ENCODE results near the gene MEF2B.
"Not testable (repeated sequence)": the region's sequence is repeated elsewhere in the genome, so short reads cannot be mapped to it uniquely, and the experiment has no call there.

MEF2B gene

DNA sequence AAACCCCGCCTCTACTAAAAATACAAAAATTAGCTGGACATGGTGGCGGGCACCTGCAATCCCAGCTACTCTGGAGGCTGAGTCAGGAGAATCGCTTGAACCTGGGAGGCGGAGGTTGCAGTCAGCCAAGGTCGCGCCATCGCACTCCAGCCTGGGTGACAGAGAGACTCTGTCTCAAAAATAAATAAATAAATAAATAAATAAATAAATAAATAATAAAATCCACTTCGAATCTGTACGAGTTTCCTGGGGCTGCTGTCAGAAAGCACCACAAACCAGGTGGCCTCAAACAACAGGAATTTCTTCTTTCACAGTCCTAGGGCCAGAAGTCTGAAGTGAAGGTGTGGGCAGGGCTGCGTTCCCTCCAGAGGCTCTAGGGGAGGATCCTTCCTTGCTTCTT, 67.5 kb downstream of the MEF2B start:
- not testable (repeated sequence) for H3K9ac ChIP-seq (ENCODE audit: low read length); H3K27me3 ChIP-seq (ENCODE audit: control insufficient read depth in 1 of 2, insufficient read depth in 2 of 2, low read length in 2 of 2); H3K4me3 ChIP-seq (ENCODE audit: low read depth in 1 of 2, low read length in 2 of 2); H3K9me3 ChIP-seq (ENCODE audit: low read length); H3K27ac ChIP-seq (ENCODE audit: low read depth, low read length); H3K4me1 ChIP-seq (ENCODE audit: insufficient read depth, low read length)
- H3K36me3 ChIP-seq (ENCODE audit: insufficient read depth, low read length) = peaks cover 14% of the 10 kb centered on the region

DNA sequence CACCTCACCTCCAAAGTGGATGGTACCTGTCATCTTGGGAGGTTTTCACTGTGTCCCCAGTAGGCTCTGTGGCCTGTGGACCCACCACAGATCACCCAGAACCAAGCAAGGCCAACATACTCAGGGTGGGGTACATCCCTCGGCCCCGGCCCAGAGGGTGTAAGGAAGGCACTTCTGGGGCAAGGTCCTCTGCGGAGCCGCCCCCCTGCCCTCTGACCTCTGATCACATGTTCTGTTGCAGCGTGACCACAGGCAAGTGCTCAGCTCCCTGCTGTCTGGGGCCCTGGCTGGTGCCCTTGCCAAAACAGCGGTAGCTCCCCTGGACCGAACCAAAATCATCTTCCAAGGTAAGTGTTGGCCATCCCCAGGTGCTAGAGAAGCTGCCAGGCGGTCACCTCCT, 68.5 kb downstream of the MEF2B start:
- Histone ChIP-seq H3K9ac (ENCODE audit: low read length) (no peak overlapping the region), H3K4me1 (ENCODE audit: insufficient read depth, low read length) (no peaks in the 10 kb centered on the region), H3K27ac (ENCODE audit: low read depth, low read length) (no peak overlapping the region), H3K27me3 (ENCODE audit: control insufficient read depth in 1 of 2, insufficient read depth in 2 of 2, low read length in 2 of 2) (no peaks in the 10 kb centered on the region), H3K4me3 (ENCODE audit: low read depth in 1 of 2, low read length in 2 of 2) (no peak overlapping the region), H3K36me3 (ENCODE audit: insufficient read depth, low read length) (peaks cover 14% of the 10 kb centered on the region), H3K9me3 (ENCODE audit: low read length) (no peaks in the 10 kb centered on the region)

DNA sequence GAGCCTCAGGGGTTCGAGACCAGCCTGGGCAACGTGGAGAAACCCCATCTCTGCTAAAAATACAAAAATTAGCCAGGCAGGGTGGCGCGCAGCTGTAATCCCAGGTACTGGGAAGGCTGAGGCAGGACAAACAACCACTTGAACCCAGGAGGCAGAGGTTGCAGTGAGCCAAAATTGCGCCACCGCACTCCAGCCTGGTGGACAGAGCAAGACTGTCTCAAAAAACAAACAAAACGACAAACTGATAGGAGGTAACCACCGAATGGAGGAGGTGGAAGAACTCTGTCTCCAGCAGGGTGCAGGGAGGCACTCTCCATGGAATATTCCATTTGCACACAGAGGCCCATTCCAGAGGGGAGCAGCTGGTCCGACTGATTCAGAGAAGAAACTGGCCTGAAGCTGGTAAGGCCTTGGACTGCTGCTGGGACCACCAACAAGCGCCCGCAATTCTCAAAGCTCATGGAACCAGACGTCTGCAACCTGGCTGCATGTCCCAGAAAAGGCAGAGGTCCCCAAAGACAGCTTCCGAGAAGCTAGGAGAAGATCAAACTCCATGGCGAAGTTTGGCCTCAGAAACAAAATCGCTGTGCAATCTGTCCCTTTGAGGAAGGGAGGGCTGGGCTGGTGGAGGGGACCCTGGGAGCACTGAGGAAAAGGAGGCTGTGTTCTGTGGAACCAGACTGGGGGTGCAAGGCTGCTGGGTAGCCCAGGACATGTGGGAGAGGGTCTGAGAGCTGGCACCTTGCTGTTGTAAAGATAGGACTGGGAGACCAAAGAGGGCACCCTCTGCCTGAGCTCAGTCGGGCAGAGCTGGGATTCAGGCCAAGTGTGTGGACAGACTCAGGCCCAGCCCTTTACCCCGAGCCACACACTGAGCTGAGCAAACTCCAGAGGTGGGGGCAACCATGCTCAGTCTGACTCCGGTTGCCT, 71.1 kb downstream of the MEF2B start:
- Histone ChIP-seq H3K4me3 (ENCODE audit: low read depth in 1 of 2, low read length in 2 of 2) (no peak overlapping the region), H3K36me3 (ENCODE audit: insufficient read depth, low read length) (peaks cover 14% of the 10 kb centered on the region), H3K4me1 (ENCODE audit: insufficient read depth, low read length) (no peaks in the 10 kb centered on the region), H3K9ac (ENCODE audit: low read length) (no peak overlapping the region), H3K9me3 (ENCODE audit: low read length) (no peaks in the 10 kb centered on the region), H3K27ac (ENCODE audit: low read depth, low read length) (no peak overlapping the region), H3K27me3 (ENCODE audit: control insufficient read depth in 1 of 2, insufficient read depth in 2 of 2, low read length in 2 of 2) (no peaks in the 10 kb centered on the region)

DNA sequence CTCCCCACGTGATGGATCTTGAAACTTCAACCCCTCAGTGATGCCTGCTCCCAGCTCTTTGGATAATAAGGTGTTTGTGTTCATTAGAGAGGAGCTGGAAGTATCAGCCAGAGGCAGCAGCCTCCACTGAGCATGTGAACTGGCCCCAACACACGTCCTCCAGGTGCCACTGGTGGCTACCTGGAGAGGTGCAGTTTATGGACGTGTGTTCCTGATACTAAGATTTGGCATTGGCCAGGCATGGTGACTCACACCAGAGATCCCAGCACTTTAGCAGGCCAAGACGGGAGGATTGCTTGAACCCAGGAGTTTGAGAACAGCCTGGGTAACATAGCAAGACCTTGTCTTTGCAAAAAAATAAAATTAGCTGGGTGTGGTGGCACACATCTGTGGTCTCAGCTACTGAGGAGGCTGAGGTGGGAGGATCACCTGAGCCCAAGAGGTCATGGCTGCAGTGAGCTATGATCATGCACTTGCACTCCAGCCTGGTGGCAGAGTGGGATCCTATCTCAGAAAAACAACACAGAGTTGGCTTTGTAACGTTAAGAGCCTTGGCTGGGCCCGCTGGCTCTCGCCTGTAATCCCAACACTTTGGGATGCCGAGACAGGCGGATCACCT, 71.9 kb downstream of the MEF2B start:
- no peaks in the 10 kb centered on the region for H3K9me3 ChIP-seq (ENCODE audit: low read length)
- H3K9ac ChIP-seq (ENCODE audit: low read length) = no peak overlapping the region
- H3K27ac ChIP-seq (ENCODE audit: low read depth, low read length) = no peak overlapping the region
- no peaks in the 10 kb centered on the region for H3K4me1 ChIP-seq (ENCODE audit: insufficient read depth, low read length)
- peaks cover 14% of the 10 kb centered on the region for H3K36me3 ChIP-seq (ENCODE audit: insufficient read depth, low read length)
- no peaks in the 10 kb centered on the region for H3K27me3 ChIP-seq (ENCODE audit: control insufficient read depth in 1 of 2, insufficient read depth in 2 of 2, low read length in 2 of 2)
- no peak overlapping the region for H3K4me3 ChIP-seq (ENCODE audit: low read depth in 1 of 2, low read length in 2 of 2)

DNA sequence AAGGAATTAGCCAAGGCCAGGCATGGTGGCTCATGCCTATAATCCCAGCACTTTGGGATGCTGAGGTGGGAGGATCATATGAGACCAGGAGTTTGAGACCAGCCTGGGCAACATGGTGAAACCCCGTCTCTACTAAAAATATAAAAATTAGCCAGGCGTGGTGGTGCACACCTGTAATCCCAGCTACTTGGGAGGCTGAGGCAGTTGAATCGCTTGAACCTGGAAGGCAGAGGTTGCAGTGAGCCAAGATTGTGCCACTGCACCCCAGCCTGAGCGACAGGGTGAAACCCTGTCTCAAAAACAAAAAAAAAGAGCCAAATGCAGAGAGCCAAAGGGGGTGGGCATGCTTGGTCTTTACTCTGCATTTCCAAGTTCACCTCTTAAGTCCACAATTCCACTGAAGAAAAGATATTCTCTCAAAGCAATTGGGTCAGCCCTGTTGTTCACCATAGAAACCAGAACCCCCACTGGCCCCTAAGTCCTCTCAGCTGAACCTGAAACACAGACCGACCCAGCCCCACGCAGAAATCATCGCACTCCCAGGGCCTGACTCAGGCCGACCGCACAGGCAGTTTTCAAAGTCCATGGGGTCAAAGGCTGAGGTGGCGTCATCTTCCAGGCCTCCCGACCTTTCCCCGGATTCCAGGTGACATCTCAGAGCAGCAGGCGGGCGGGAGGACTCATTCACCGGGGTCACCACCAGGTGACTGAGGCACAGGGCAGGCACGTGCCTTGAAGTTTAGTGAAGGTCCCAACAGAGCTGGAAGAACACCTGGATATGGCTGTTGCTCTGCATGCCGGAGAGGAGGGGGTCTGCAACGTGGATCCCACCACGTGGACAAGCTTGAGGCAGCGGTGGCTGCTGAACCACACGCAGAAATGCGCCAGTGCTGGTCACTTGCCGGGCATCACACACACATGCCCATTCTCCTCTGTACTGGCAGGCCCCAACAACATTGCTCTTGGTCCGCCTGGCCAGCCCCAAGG, 73.1 kb downstream of the MEF2B start:
- Histone ChIP-seq H3K4me1 (ENCODE audit: insufficient read depth, low read length) (no peaks in the 10 kb centered on the region), H3K9me3 (ENCODE audit: low read length) (no peaks in the 10 kb centered on the region), H3K9ac (ENCODE audit: low read length) (no peak overlapping the region), H3K4me3 (ENCODE audit: low read depth in 1 of 2, low read length in 2 of 2) (no peak overlapping the region), H3K27ac (ENCODE audit: low read depth, low read length) (no peak overlapping the region), H3K36me3 (ENCODE audit: insufficient read depth, low read length) (peaks cover 14% of the 10 kb centered on the region), H3K27me3 (ENCODE audit: control insufficient read depth in 1 of 2, insufficient read depth in 2 of 2, low read length in 2 of 2) (no peaks in the 10 kb centered on the region)

DNA sequence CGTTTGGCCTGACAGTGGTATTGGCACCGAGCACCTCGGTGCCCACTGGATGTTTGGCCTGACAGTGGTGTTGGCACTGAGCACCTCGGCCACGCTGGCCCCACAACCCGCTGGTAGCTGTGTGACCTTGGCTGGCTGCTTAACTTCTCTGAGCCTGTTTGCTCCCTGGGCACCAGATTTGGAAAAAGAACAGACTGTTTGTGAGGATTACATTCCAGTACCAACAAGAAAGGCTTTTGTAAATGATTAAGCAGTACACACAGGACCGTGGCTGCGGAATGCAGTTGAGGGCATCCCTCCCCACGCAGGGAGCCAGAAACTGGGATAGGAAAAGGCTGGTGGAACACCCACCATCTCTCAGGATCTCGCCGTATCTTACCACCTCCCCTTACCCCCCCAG, 74.4 kb downstream of the MEF2B start:
- H3K4me3 ChIP-seq (ENCODE audit: low read depth in 1 of 2, low read length in 2 of 2) = no peak overlapping the region
- no peaks in the 10 kb centered on the region for H3K27me3 ChIP-seq (ENCODE audit: control insufficient read depth in 1 of 2, insufficient read depth in 2 of 2, low read length in 2 of 2)
- no peaks in the 10 kb centered on the region for H3K9me3 ChIP-seq (ENCODE audit: low read length)
- no peak overlapping the region for H3K9ac ChIP-seq (ENCODE audit: low read length)
- H3K27ac ChIP-seq (ENCODE audit: low read depth, low read length) = no peak overlapping the region
- H3K4me1 ChIP-seq (ENCODE audit: insufficient read depth, low read length) = no peaks in the 10 kb centered on the region
- peaks cover 11% of the 10 kb centered on the region for H3K36me3 ChIP-seq (ENCODE audit: insufficient read depth, low read length)

Data from muscle layer of colon (tissue), 2 donors.